Heart left ventricle (tissue), 16 donors: ENCODE results near the gene OLFML2A. TPM values are rescaled to one million over a fixed set of nuclear protein-coding genes. Genes with fewer than 3 reads are reported as not detected.

Experiments used
- ATAC-seq, 4 donors: fragments of 200-7000 bp; cut with Tn5 transposase; one replicate each; pipeline ENCODE4 v1.9.1; 2020 to 2022; ENCODE audit warnings: moderate library complexity in 4 of 4, mild to moderate bottlenecking in 3 of 4, moderate number of reproducible peaks in 1 of 4
- DNase-seq, 5 donors: peaks; one replicate each; pipeline ENCODE4 v3.0.0-alpha.2; 2020
- H3K27ac ChIP-seq, 12 donors: fragments of 200-600 bp; sonication (generic) in 4 of 12; one replicate each; pipeline versions ENCODE4 v1.5.0 to v1.8.0; 2016 to 2022; ENCODE audit warnings: mild to moderate bottlenecking in 2 of 12
- H3K27me3 ChIP-seq, 9 donors: fragments of 200-600 bp; sonication (generic) in 2 of 9; one replicate each; pipeline versions ENCODE4 v1.5.1 to v1.8.0; 2016 to 2022; ENCODE audit warnings: mild to moderate bottlenecking in 3 of 9
- H3K36me3 ChIP-seq, 9 donors: fragments of 200-600 bp; sonication (generic) in 2 of 9; one replicate each; pipeline versions ENCODE4 v1.5.0 to v1.8.0; 2018 to 2022; ENCODE audit warnings: mild to moderate bottlenecking in 2 of 9
- H3K4me1 ChIP-seq, 12 donors: fragments of 200-600 bp; sonication (generic) in 4 of 12; one replicate each; pipeline versions ENCODE4 v1.5.0 to v1.8.0; 2016 to 2022; ENCODE audit warnings: mild to moderate bottlenecking in 3 of 12
- H3K4me3 ChIP-seq, 12 donors: fragments of 200-600 bp; sonication (generic) in 4 of 12; one replicate each; pipeline versions ENCODE4 v1.5.0 to v1.8.0; 2017 to 2022; ENCODE audit warnings: mild to moderate bottlenecking in 9 of 12, moderate library complexity in 4 of 12
- H3K9me3 ChIP-seq, 12 donors: fragments of 200-600 bp; sonication (generic) in 4 of 12; one replicate each; pipeline versions ENCODE4 v1.5.0 to v1.8.0; 2016 to 2022; ENCODE audit warnings: mild to moderate bottlenecking in 1 of 12
- CTCF ChIP-seq, 12 donors: fragments of 200-600 bp; sonication (generic) in 4 of 12; IDR thresholded peaks; one replicate each; pipeline versions ENCODE4 v1.5.0 to v1.8.0; 2018 to 2022; ENCODE audit warnings: antibody characterized with exemption in 12 of 12, mild to moderate bottlenecking in 5 of 12
- POLR2A ChIP-seq, 2 donors: fragments of 450-650 bp; IDR thresholded peaks; one replicate each; pipeline ENCODE4 v1.6.1; 2017; ENCODE audit warnings: antibody characterized with exemption in 2 of 2, mild to moderate bottlenecking in 2 of 2, moderate library complexity in 2 of 2
- WGBS, 4 donors: extraction: QIAGEN DNeasy Blood & Tissue Kit in 2 of 4; methylation state at CpG; one replicate each; pipeline versions ENCODE4 v1.1.5 to v1.1.7; 2013 to 2018; 5-methylcytosine and 5-hydroxymethylcytosine counted together
- intact Hi-C, 10 donors: fragments of 100-400 bp; cut with DNase I; formaldehyde crosslinking; loops; one replicate each; pipeline versions ENCODE4 v1.11.1 to v1.14.2; 2022
- polyA plus RNA-seq, 2 donors: library from polyadenylated mRNA; stranded (reverse); fragments of 200-250 nt; gene quantifications; one replicate each; pipeline ENCODE4 v1.2.3, GENCODE V29; 2013
- total RNA-seq, 9 donors: library from RNA; depleted of rRNA in 2 of 9; stranded (reverse); fragments of >200 nt in 2 of 9; fragmentation: NEBNext Ultra II Directional in 3 of 9; extraction: Animal tissue kit (Norgen Biotek cat#: 25700) in 3 of 9; gene quantifications; one replicate each; pipeline versions ENCODE4 v1.1.0 to v1.2.4, GENCODE V29; 2016 to 2023
- donor health status: ischemic (EF 13 %, LVEDD 7.1; RV severe dilation, severe dysfunction).
- donor health status: healthy with polysubstance abuse.
- donor health status: DM: no; HTN: yes; CAD: no.
- donor health status: DM: no; HTN: no; CAD: no.
- donor health status: ischemic (EF 25% LVEDD 6.9; RV normal size, moderate dysfunction).
- donor health status: ischemic (EF 25% LVEDD 5.7; RV mildly dilated, moderate dysfunction).
- donor health status: healthy.
- donor health status: DM: yes; HTN: yes; CAD: no.
- donor health status: ischemic (EF 35%, LVEDD 5.7; RV mildly dilated, moderate dysfunction).
- donor health status: nonischemic (EF 11% LVEDD 7.7; RV severe dilation, severe dysfunction).
- donor health status: DM: yes; HTN: yes; CAD: no.
- donor health status: PGD.
- donor health status: ischemic (EF 29% LVEDD 5.4; RV normal size, mild dysfunction).
- donor health status: nonischemic (EF 23%, LVEDD 6.1; RV moderate dilation, normal function).

The OLFML2A gene
- total and polyA plus RNA-seq, 11 donors: 8.5 to 71.1 (median 34.1) TPM

GRCh38 chr9:124839612-124840299 is 62.8 kb downstream of the OLFML2A start:
- DNase-seq (peak in 1 of 5 donors; percentile 31), ATAC-seq (peak in 1 of 4 donors; percentile 24)
- no peaks in the 10 kb centered on the region for H3K27me3 ChIP-seq
- no peaks in the 10 kb centered on the region for H3K9me3 ChIP-seq
- TF ChIP-seq CTCF (IDR thresholded peaks at IDR 0.05): peak; percentile 15 to 56 (median 40)
- TF ChIP-seq POLR2A (IDR thresholded peaks at IDR 0.05): no peak
- intact Hi-C loops: loop anchor here in 2 of 10 donors (5.0 kb wide), 2 partner anchors 42 to 57 kb away; no protein-coding TSS in a partner anchor
- WGBS, 4 donors: 51 to 74% (median 69%) methylated on average over 7 to 12 of the region's 12 CpGs
- peaks cover 0 to 31% (median 13%) of the 10 kb centered on the region in 12 donors for H3K4me1 ChIP-seq
- no peaks in the 10 kb centered on the region for H3K36me3 ChIP-seq
- peak overlapping the region in 7 of 12 donors; percentile 5 to 54 (median 45) for H3K27ac ChIP-seq
- H3K4me3 ChIP-seq: no peak overlapping the region

- 65 to 70% (median 67%) methylated on average over 10 to 18 of the region's 18 CpGs for WGBS, 4 donors
- no peaks in the 10 kb centered on the region for H3K9me3 ChIP-seq
- peak in 3 of 4 donors; percentile 8 to 41 (median 35) for ATAC-seq
- H3K36me3 ChIP-seq: no peaks in the 10 kb centered on the region
- peak overlapping the region in 7 of 12 donors; percentile 5 to 54 (median 45) for H3K27ac ChIP-seq
- intact Hi-C loops: loop anchor here in 1 of 10 donors (5.0 kb wide), 1 partner anchor 58 kb away; no protein-coding TSS in a partner anchor
- TF ChIP-seq CTCF (IDR thresholded peaks at IDR 0.05) (peak in 8 of 12 donors; percentile 14 to 40 (median 24)), POLR2A (IDR thresholded peaks at IDR 0.05) (no peak)
- H3K4me3 ChIP-seq: no peak overlapping the region
- peaks cover 0 to 25% (median 7%) of the 10 kb centered on the region in 12 donors for H3K4me1 ChIP-seq
- no peaks in the 10 kb centered on the region for H3K27me3 ChIP-seq
- peak in 1 of 5 donors; percentile 38 for DNase-seq
Measured at GRCh38 chr9:124840300-124840833, 63.4 kb downstream of the OLFML2A start.

- DNase-seq (no peak), ATAC-seq (no peak)
- TF ChIP-seq CTCF (IDR thresholded peaks at IDR 0.05): no peak
- TF ChIP-seq POLR2A (IDR thresholded peaks at IDR 0.05): no peak
- H3K9me3 ChIP-seq: no peaks in the 10 kb centered on the region
- H3K36me3 ChIP-seq: no peaks in the 10 kb centered on the region
- peak overlapping the region in 1 of 12 donors; percentile 38 for H3K27ac ChIP-seq
- no peaks in the 10 kb centered on the region for H3K27me3 ChIP-seq
- H3K4me3 ChIP-seq: no peak overlapping the region
- intact Hi-C loops: loop anchor here in 1 of 10 donors (5.0 kb wide), 1 partner anchor 59 kb away; no protein-coding TSS in a partner anchor
- 84 to 87% (median 85%) methylated on average over 14 of the region's 14 CpGs for WGBS, 4 donors
- H3K4me1 ChIP-seq: peaks cover 0 to 16% (median 2%) of the 10 kb centered on the region in 12 donors
Measured at GRCh38 chr9:124841075-124841821, 64.3 kb downstream of the OLFML2A start.
